ENCODE measurements around the gene PSTK. TPM values are rescaled to one million over a fixed set of nuclear protein-coding genes. Genes with fewer than 3 reads are reported as not detected.
A peak's percentile ranks its signal among the peaks of the same experiment; 100 is the strongest.

PSTK gene
- total and polyA plus RNA-seq, 2 of the 13 experiments (the other 11 are each of a cell fraction or from before 2014, with no cell fraction given): 8.2 to 9.3 TPM

GRCh38 chr10:122980209-122981065 lies at the start of gene PSTK (continued):
- TF ChIP-seq SKIL (CRISPR knock-in tag; IDR thresholded peaks at IDR 0.05; ENCODE audit: borderline replicate concordance) (peak; percentile 48; the same call in 1 of the 2 replicates), ZNF460 (CRISPR knock-in tag; IDR thresholded peaks at IDR 0.05; ENCODE audit: borderline replicate concordance) (no peak; the same call in 1 of the 2 replicates), E2F2 (CRISPR knock-in tag; IDR thresholded peaks at IDR 0.05; ENCODE audit: borderline replicate concordance) (no peak), ZKSCAN5 (CRISPR knock-in tag; IDR thresholded peaks at IDR 0.05) (no peak), DMTF1 (CRISPR knock-in tag; IDR thresholded peaks at IDR 0.05) (no peak), PRDM4 (CRISPR knock-in tag; IDR thresholded peaks at IDR 0.05; ENCODE audit: borderline replicate concordance) (no peak), ZNF280B (CRISPR knock-in tag; IDR thresholded peaks at IDR 0.05; ENCODE audit: borderline replicate concordance) (peak; percentile 69; the same call in 1 of the 2 replicates), ZKSCAN1 (IDR thresholded peaks at IDR 0.05; ENCODE audit: low read length) (no peak), ATF4 (CRISPR knock-in tag; IDR thresholded peaks at IDR 0.05) (peak in 1 of 2 experiments; percentile 65; a peak in 2 of 4 replicates), CBX2 (IDR thresholded peaks at IDR 0.05; ENCODE audit: low read depth, low read length) (no peak), CBX2 (CRISPR knock-in tag; IDR thresholded peaks at IDR 0.05; ENCODE audit: low read depth) (no peak), JUNB (CRISPR knock-in tag; IDR thresholded peaks at IDR 0.05; ENCODE audit: borderline replicate concordance) (no peak), ZNF274 (CRISPR knock-in tag; IDR thresholded peaks at IDR 0.05) (peak; percentile 85), WIZ (CRISPR knock-in tag; IDR thresholded peaks at IDR 0.05) (no peak), RCOR2 (CRISPR knock-in tag; IDR thresholded peaks at IDR 0.05) (no peak), SKI (IDR thresholded peaks at IDR 0.05; ENCODE audit: partially characterized antibody) (peak; percentile 75), ISX (CRISPR knock-in tag; conservative IDR thresholded peaks at IDR 0.05) (no peak)
